Activated CD4-positive, alpha-beta T cell treated with anti-CD3 and anti-CD28 coated beads, Interleukin-2, amount 50 U/mL, for 24 hours (primary cell): ENCODE results near the gene CAPN10.

Source experiments
- DNase-seq, 2 donors: peaks; one replicate each; pipeline ENCODE4 v3.0.0-alpha.2; 2020; ENCODE audit warnings: low read depth in 1 of 2, low spot score in 1 of 2

Gene CAPN10

GRCh38 chr2:240622531-240623235, 36.1 kb downstream of the CAPN10 start:
- DNase-seq: no peak

GRCh38 chr2:240623531-240624010, 37.0 kb downstream of the CAPN10 start:
- DNase-seq: no peak

GRCh38 chr2:240624011-240624949, 37.7 kb downstream of the CAPN10 start:
- DNase-seq: no peak

GRCh38 chr2:240624950-240625621, 38.6 kb downstream of the CAPN10 start, which contains the start of gene GPR35:
Gene GPR35, plus strand, starts transcription at chr2:240625480. Its CDS starts 4,473 bp downstream, at chr2:240629953.
- peak; percentile 39 to 60 for DNase-seq

GRCh38 chr2:240626531-240627300, 40.2 kb downstream of the CAPN10 start:
- no peak for DNase-seq

GRCh38 chr2:240627736-240628506, 41.4 kb downstream of the CAPN10 start:
- DNase-seq: no peak

GRCh38 chr2:240628507-240628807, 41.9 kb downstream of the CAPN10 start:
- DNase-seq: no peak

- no peak for DNase-seq
These were observed 42.5 kb downstream of the CAPN10 start for GRCh38 chr2:240628808-240629618.

GRCh38 chr2:240629619-240629967, 43.1 kb downstream of the CAPN10 start:
- DNase-seq: no peak

- DNase-seq: no peak
These were observed 43.6 kb downstream of the CAPN10 start for GRCh38 chr2:240629968-240630770.

- no peak for DNase-seq
These were observed 44.4 kb downstream of the CAPN10 start for GRCh38 chr2:240630771-240631547.

- no peak for DNase-seq
These were observed 45.2 kb downstream of the CAPN10 start for GRCh38 chr2:240631548-240632305.

- DNase-seq: no peak
These were observed 45.8 kb downstream of the CAPN10 start for GRCh38 chr2:240632306-240632721.

- DNase-seq: no peak
These were observed 48.8 kb downstream of the CAPN10 start for GRCh38 chr2:240635121-240635997.

- DNase-seq: no peak
These were observed 49.5 kb downstream of the CAPN10 start for GRCh38 chr2:240635998-240636547.
